RKO (cell line): Measurements from ENCODE around the gene CWC15.
"Not testable (repeated sequence)": the region's sequence is repeated elsewhere in the genome, so short reads cannot be mapped to it uniquely, and the experiment has no call there.

ENCODE experiments used
- DNase-seq: peaks from one replicate; pipeline ENCODE4 v3.0.0-alpha.2; 2016; ENCODE audit warnings: low spot score

The CWC15 gene

GRCh38 chr11:94954753-94955152 is 18.6 kb downstream of the CWC15 start:
- DNase-seq, result no peak

- no peak for DNase-seq
Observed at GRCh38 chr11:94948070-94948617, 25.2 kb downstream of the CWC15 start.

GRCh38 chr11:94946812-94947211 is 26.5 kb downstream of the CWC15 start:
- DNase-seq, result no peak

- no peak for DNase-seq
Observed at GRCh38 chr11:94941131-94941530, 32.2 kb downstream of the CWC15 start.

GRCh38 chr11:94939346-94939745 is 34.0 kb downstream of the CWC15 start:
- no peak for DNase-seq

- DNase-seq, result no peak
Observed at GRCh38 chr11:94938095-94939055, 35.0 kb downstream of the CWC15 start.

GRCh38 chr11:94934846-94935245 is 38.5 kb downstream of the CWC15 start:
- DNase-seq, result no peak

- no peak for DNase-seq
Observed at GRCh38 chr11:94934362-94934761, 39.0 kb downstream of the CWC15 start.

- peak; percentile 11 for DNase-seq
Observed at GRCh38 chr11:94933223-94934130, 39.9 kb downstream of the CWC15 start.

- no peak for DNase-seq
Observed at GRCh38 chr11:94932503-94932902, 40.9 kb downstream of the CWC15 start.

GRCh38 chr11:94932072-94932471 is 41.3 kb downstream of the CWC15 start:
- not testable (repeated sequence) for DNase-seq

GRCh38 chr11:94928117-94928990 is 45.0 kb downstream of the CWC15 start:
- no peak for DNase-seq

- no peak for DNase-seq
Observed at GRCh38 chr11:94926698-94927237, 46.6 kb downstream of the CWC15 start.

GRCh38 chr11:94926271-94926625 is 47.1 kb downstream of the CWC15 start:
- DNase-seq, result no peak

GRCh38 chr11:94925422-94926270 is 47.7 kb downstream of the CWC15 start:
- no peak for DNase-seq

- no peak for DNase-seq
Observed at GRCh38 chr11:94924612-94925011, 48.7 kb downstream of the CWC15 start.

GRCh38 chr11:94924171-94924572 is 49.2 kb downstream of the CWC15 start:
- no peak for DNase-seq

GRCh38 chr11:94923004-94923334 is 50.4 kb downstream of the CWC15 start:
- DNase-seq, result no peak

GRCh38 chr11:94922321-94923003 is 50.9 kb downstream of the CWC15 start:
- no peak for DNase-seq

- no peak for DNase-seq
Observed at GRCh38 chr11:94920311-94920710, 53.0 kb downstream of the CWC15 start.
